Embryonic facial prominence (tissue), 1 donor: Measurements from ENCODE around the gene UNC5CL.

Experiments used
- DNase-seq: peaks from one replicate; pipeline ENCODE4 v3.0.0-alpha.2; 2016; ENCODE audit errors: extremely low spot score

Gene UNC5CL

GRCh38 chr6:41002168-41002567, 36.9 kb downstream of the UNC5CL start:
- no peak for DNase-seq

DNA sequence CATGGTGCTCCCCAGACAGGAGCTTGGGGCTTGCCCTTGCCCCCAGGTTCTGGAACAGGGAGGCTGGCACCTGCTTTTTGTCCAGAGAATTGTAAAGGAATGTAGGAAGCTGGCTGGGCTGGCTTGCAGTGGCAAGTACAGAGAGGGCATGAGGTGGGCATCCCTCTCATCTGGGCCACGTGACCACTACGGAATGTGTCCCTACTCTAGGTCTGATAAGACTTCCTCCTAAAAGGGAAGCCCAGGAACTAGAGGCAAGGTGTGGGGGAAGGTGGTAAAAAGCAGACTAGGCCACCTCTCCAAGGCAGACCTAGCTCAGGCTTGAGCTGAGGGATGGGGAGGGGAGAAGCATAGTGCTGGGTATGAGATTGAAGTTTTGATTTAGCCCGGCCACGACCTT, 38.8 kb downstream of the UNC5CL start:
- no peak for DNase-seq

DNA sequence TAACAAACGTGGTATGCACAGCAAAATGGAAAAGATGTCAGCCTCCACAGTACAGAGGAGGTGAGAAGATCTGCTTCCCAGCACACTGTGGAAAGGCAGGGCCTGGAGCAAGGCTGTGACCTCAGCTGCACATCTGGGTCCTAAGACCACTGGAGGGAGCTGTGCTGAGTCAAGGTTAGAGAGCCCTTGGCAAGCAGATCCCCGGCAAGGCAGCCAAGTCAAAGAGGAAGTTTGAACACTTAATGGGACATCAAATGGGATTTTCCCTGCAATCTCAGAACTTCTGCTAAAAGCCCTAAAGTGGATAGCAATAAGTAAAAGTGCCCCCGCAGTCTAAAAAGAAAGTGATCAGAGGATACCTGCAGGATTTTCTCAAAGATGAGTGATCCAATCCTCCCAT, 39.5 kb downstream of the UNC5CL start:
- DNase-seq: no peak

GRCh38 chr6:40998661-40999060, 40.4 kb downstream of the UNC5CL start:
- no peak for DNase-seq

GRCh38 chr6:40997234-40997957, 41.6 kb downstream of the UNC5CL start:
- no peak for DNase-seq

DNA sequence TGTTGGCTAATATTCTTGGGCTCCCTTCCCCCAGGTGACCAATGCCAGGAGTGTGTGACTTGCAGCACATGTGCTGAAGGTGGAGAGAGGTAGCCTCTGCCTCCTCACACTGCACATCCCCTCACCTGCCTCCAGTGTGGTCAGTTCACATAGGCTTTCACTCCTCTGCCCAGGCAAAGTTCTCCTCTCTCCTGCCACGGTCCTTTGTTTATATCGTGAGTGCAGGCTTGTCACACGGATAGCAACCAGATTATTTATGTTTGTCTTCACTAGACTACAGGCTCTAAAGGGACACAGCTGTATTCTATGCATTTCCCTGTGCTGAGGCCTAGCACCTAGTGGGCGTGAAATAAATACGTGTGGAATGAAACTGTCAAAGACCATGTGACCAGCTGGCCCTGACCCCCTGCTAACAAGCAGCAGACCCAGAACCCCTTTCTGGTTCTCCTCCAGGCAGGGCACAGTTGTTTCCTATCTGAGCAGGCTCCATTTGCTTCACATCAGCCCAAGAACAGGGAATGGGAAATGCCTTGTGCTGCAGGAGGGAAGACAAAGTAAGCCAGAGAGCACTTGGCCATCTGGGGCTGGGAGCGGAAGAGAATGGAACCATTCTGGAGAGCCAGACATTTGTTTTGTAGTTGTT, 42.3 kb downstream of the UNC5CL start:
- peak; percentile 7 for DNase-seq

- DNase-seq: no peak
Observed at GRCh38 chr6:40992746-40993145, 46.3 kb downstream of the UNC5CL start.

- no peak for DNase-seq
Observed at GRCh38 chr6:40990301-40990700, 48.7 kb downstream of the UNC5CL start.

DNA sequence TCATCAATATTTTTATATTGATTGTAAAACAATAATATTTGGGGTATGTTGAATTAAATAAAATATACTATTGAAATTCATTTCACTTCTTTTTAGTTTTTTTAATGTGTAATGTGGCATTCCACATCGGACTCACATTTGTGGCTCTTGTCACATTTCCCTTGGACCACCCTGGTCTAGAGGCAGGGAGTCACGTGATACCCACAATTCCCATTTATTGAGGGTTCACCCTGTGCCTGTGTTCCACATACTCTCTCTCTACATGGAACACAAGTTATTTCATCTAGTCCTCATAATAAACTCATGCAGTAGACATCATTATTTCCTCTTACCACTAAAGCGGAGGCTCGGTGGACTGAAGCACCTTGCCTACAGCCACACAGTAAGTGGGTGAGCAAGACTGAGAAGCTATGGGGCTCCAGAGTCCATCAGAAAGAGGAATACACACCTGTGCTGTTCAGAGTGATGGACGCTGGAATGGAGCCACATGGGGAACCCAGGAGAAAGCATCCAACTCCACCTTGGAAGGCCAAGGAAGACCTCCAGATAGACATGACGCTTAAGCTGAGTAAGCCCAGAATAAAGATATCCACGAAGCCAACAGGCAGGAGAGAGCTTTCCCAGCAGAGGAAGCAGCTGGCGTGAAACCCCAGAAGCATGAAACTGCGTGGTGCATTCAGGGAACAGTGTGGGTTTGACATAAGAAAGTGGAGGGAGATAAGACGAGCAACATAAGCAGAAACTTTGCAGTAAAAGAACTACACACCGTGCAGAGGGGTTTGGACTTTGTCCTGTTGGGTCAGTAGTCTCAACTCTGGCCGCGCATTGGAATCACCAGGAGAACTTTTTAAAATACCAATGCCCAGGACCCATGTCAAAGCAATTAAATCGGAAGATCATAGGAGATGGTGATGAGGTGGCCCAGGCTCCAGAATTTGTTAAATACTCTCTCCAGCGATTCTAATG, 49.5 kb downstream of the UNC5CL start:
- no peak for DNase-seq

DNA sequence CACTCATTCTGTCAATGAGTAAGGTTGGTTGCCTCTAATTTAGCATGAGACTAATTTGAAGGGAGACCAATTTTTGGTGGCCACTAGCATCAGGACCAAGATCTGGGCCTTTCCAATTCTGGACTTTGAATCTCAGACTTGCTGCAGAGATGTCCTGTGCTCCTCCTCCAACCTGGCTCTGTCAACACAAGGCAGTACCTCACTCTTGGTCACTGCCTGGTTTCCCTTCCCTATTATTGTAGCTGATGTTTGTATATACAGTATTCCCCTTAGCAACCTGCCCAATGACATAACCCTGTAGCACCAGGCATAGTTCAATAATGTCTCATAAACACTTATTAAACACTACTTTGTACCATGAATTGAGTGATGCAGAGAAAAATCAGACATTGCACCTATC, 50.4 kb downstream of the UNC5CL start:
- DNase-seq: no peak

GRCh38 chr6:40986921-40987819, 51.9 kb downstream of the UNC5CL start:
- DNase-seq: no peak

DNA sequence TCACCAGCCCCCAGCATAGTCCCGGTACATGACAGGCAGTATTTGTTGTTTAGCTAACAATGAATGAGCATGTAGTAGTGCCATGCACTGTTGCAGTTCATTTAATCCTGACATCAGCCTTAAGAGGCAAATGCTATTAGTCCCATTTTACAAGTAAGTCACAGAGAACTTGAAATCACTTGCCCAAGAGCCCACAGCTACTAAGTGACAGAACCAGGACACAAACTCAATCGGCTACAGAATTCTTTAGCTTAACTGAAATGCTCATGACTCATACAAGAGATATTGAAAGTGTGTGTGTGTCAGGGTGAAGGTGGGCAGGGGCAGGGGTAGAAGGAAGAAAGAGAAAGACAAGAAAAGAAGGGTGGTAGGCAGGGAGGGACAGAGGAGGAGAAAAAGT, 52.7 kb downstream of the UNC5CL start:
- DNase-seq: no peak

DNA sequence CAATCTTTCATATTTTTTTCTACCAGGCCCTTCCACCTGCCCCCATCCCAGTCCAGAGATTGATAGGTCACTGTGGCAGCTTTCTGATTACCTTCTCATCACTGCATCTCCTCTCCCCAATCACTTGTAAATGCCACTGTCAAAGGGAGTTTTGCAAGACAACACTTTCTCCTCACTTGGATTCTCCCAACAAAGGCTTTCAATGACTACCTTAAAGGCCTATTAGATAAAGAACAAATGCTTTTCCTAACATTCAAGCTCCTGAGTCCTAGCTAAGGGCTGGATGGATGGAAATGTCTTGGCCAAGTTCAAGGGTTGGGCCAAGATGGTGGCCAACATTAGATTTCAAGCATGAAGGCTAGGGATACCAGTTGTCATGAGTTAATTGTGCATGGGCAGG, 55.3 kb downstream of the UNC5CL start:
- DNase-seq: no peak

- no peak for DNase-seq
Observed at GRCh38 chr6:40982917-40983316, 56.1 kb downstream of the UNC5CL start.

- no peak for DNase-seq
Observed at GRCh38 chr6:40978687-40979289, 60.2 kb downstream of the UNC5CL start.

DNA sequence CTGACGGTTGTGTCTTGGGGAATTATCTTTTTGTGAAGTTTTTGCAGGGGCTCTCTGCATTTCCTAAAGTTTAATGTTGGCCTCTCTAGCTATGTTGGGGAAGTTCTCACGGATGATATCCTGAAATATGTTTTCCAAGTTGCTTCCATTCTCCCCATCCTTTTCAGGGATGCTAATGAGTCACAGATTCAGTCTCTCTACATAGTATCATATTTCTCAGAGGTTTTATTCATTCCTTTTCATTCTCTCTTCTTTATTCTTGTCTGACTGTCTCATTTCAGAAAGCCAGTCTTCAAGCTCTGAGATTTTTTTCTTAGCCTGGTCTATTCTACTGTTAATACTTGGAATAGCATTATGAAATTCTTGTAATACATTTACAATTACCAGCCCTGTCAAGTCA, 61.3 kb downstream of the UNC5CL start:
- DNase-seq: no peak

GRCh38 chr6:40977085-40977484, 61.9 kb downstream of the UNC5CL start:
- no peak for DNase-seq
